Activated gamma-delta T cell (primary cell): ENCODE measurements around the gene HID1.
"Not testable (repeated sequence)": the region's sequence is repeated elsewhere in the genome, so short reads cannot be mapped to it uniquely, and the experiment has no call there.

Source experiments
- DNase-seq: peaks from one replicate; lab custom pipeline; 2025; lab: John Stamatoyannopoulos, UW

HID1 gene

GRCh38 chr17:74922694-74923537, 49.6 kb downstream of the HID1 start, which contains the start of gene USH1G:
Gene USH1G, minus strand, starts transcription at chr17:74923255. Its CDS starts 182 bp downstream, at chr17:74923073.
- DNase-seq, result no peak

- DNase-seq, result no peak
These were observed 50.4 kb downstream of the HID1 start for GRCh38 chr17:74922172-74922571.

DNA sequence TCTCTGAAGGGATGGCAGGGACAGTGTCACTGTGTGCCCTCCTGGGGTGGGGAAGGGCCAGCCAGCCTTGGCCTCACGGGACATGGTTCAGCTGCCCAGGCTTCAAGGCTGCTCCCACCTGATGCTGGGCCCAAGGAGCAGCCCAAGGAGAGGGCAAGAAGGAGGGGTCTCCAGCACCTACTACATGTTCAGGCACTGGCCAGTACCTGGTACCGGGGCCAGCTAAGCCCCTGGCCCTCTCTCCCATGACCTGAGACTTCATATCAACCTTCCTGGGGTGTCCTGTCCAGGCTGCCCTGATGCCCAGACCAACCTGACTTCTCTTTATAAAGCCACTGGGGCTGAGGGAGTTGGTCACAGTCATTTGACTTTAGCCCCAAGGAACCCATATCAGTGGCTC, 50.8 kb downstream of the HID1 start:
- DNase-seq, result no peak

DNA sequence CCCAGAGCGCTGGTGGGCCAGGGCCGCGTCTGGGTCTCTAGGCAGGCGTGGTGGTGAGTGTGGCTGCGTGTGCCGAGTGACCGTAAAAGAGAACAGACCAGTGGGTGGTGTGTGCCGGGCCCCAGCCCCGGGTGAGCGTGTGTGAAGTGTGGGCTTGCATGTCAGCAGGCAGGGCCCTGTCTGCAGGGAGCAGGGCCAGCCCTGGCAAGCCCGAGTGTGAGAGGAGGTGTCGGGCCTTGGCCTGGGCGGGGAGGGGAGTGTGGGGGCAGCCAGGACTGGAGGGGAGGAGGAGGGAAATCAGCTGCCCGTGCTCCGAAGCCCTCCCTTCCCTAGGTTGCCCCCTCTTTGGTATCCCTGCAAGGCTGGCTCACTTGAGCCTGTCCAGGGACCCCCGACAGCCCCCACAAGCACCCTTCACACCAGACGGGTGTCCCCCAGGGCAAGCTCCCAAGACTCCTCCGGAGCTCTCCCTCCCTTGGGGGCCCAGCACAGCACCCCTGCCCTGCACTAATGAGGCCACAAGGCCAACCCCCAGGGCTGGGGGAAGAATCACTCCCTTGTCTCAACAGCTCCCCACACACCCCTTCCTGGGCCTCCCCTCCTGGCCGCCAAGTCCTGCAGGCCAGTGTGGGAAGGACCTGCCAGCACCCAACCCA, 51.4 kb downstream of the HID1 start:
- no peak for DNase-seq

- no peak for DNase-seq
These were observed 51.9 kb downstream of the HID1 start for GRCh38 chr17:74920642-74921025.

- DNase-seq, result no peak
These were observed 52.3 kb downstream of the HID1 start for GRCh38 chr17:74920306-74920620.

DNA sequence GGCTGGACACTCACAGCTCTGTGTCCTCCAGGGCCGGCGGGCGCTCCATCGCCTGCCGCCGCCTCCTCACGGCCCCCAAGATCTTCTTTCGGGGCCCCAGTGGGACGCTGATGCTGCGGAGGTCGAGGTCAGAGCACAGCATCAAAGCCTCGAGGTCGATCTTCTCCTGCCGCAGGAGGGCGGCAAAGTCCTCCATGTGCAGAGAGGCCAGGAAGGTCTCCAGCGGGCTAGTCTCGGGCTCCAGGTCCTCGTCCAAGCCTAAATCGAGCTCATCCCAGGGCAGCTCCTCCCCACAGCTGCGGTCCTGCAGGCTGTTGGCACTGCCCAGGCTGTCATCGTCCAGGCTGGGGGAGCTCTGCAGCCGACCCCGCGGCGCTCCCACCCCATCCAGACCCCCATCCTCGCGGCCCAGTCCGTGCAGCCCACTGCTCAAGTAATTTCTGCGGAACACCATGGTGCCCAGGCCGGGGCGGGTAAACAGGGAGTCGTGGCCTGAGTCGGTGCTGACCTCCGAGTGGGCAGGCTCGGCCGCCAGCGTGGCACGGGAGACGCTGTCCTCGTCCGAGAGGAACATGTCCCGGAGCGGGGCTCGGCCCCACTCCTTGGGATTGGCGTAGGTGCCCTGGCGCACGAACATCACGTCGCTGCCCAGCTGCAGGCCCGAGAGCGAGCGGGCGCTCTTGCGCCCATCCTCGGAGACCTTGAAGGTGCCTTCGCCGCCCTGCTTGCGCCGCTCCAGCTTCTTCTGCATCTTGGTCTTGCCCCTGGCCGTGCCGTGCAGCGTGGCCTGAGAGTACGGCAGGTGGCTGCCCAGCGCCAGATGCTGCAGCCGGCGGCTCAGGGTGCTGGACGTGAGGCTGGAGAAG, 52.9 kb downstream of the HID1 start:
- DNase-seq, result no peak

DNA sequence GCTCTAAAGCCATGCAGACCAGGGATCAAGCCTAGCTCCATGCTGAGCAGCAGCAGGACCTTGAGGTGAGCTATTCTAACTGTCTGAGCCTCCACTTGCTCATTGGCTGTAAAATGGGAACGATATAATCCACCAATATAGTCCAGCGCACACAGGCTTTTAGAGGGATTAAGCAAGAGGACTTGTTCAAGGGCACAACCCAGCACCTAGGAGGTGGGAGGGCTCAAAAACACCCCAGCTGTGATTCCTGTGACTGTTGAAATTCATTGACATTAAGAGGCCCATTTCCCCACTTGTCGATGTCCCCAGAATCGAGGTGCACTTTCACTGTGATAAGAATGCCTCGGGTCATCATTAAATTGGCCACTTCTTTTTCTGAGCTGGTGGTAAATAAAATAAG, 53.7 kb downstream of the HID1 start:
- DNase-seq, result no peak

DNA sequence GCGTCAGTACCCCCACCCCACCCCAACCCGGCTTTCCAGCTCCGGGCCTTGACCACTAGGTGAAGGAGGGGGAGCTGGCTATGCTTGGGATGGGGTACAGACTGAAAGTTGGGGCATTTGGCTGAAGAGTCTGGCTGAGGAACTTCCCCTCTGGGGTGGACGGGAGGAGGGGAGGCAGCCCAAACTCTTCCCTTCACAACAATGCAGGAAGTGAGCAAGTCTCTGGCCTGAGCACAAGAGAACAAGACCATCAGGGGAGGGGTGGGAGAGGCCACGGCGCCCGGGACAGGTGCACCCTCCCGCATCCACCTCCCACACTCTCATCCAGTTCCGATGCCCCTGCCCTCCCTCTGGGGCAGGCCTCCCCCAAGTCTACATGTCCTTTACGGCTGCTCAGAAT, 55.1 kb downstream of the HID1 start:
- no peak for DNase-seq

- no peak for DNase-seq
These were observed 55.7 kb downstream of the HID1 start for GRCh38 chr17:74916851-74917199.

DNA sequence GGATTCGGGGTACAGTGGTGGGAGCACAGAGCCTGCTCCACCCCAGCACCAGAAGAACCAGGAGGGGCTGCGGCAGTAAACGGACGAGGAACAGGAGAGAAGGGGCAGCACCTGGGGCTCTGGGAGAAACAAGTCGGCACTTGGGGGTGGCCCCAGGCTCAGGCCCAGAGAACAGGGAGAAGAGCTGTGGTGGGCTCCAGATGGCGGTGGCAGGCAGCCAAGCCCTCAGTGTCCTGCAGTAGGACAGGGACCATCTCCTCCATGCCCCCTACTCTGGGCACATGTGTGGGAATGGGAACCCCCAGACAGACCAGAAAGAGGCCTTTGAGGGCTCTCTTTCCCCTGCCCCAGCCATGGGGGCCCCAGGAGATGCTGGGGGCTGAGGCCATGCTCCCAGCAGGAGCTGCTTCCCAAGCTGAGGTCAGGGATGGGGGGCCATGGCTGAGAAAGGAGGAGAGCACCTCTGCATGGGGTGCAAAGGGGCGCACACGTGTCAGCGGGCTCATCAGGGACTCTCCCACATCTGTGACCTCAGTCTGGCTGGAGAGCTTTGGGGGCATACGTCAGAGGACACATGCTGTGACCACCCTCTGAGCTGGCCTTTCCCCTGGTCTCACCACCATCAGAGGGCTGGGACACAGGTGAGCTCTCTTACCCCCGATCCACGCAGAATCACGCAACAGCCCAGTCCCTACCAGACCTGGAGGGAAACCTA, 56.3 kb downstream of the HID1 start:
- DNase-seq, result no peak

DNA sequence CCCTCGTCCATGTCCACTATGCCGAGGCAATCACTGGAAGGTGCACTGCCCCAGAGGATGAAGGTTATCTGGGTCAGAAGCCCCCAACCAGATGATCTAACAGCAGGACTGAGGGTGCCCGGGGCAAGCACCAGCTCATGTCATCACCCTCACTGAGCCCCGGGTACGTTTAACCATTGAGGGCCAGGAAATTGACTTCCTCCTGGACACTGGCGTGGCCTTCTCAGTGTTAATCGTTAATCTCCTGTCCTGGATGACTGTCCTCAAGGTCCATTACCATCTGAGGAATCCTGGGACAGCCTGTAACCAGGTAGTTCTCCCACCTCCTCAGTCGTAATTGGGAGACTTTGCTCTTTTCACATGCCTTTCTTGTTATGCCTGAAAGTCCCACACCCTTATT, 61.1 kb downstream of the HID1 start:
- not testable (repeated sequence) for DNase-seq

- DNase-seq, result not testable (repeated sequence)
These were observed 63.5 kb downstream of the HID1 start for GRCh38 chr17:74909097-74909496.

DNA sequence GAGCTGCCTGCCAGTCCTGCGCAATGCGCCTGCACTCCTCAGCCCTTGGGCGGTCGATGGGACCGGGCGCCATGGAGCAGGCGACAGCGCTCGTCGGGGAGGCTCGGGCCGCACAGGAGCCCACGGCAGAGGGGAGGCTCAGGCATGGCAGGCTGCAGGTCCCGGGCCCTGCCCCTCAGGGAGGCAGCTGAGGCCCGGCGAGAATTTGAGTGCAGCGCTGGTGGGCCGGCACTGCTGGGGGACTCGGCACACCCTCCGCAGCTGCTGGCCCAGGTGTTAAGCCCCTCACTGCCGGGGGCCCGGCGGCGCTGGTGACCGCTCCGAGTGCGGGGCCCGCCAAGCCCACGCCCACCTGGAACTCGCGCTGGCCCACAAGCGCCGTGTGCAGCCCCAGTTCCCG, 65.5 kb downstream of the HID1 start:
- no peak for DNase-seq

- not testable (repeated sequence) for DNase-seq
These were observed 66.3 kb downstream of the HID1 start for GRCh38 chr17:74906214-74906793.

- no peak for DNase-seq
These were observed 67.7 kb downstream of the HID1 start for GRCh38 chr17:74904687-74905409.

DNA sequence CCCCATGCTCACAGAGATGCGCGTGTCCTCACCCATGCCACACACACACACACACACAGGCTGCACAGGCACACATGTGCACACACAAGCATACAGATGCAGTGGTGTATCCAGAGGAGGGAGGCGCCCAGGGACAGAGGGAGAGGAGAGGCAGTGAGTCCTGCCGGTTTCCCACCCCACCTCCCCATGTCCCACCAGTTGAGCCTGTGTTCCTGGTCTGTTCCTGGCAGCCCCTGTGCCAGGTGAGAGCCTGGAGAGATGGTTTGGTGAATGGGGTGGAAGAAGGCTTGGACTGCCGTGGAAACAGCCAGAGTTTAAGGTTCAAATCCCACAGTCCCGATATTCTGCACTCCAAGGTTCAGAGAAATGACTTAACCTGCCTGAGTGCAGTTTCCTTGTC, 68.9 kb downstream of the HID1 start:
- DNase-seq, result no peak

DNA sequence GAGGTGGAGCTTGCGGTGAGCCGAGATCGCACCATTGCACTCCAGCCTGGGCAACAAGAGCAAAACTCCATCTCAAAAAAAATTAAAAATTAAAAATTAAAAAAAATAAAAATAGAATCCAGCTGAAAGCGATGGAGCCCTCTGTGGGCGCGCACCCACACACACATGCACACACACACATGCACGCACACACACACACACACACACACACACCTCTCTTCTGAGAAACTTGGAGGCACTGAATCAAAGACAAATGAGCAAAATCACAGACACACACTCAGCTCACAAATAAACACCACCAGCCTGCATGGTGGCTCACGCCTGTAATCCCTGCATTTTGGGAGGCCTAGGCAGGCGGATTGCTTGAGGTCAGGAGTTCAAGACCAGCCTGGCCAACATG, 69.5 kb downstream of the HID1 start:
- no peak for DNase-seq

GRCh38 chr17:74901353-74902135, 71.0 kb downstream of the HID1 start:
- DNase-seq, result no peak
